HG02840 (cell line): ENCODE measurements around the gene TACC3.

Experiments used
- ATAC-seq: cut with Tn5 transposase; IDR thresholded peaks from one replicate; pipeline ENCODE4 v1.9.1; 2021; ENCODE audit warnings: mild to moderate bottlenecking, moderate library complexity, moderate number of reproducible peaks; ENCODE audit not compliant: unreplicated experiment, low FRiP score

Gene TACC3

GRCh38 chr4:1721666-1722550, 587 bp downstream of the TACC3 start:
- no peak for ATAC-seq

- ATAC-seq = no peak
These were observed 1.3 kb downstream of the TACC3 start for GRCh38 chr4:1722551-1723118.

- no peak for ATAC-seq
These were observed 1.9 kb downstream of the TACC3 start for GRCh38 chr4:1723131-1723801.

- no peak for ATAC-seq
These were observed 4.2 kb downstream of the TACC3 start for GRCh38 chr4:1725521-1725920.

- ATAC-seq = no peak
These were observed 5.0 kb downstream of the TACC3 start for GRCh38 chr4:1726146-1726934.

GRCh38 chr4:1727117-1728031, 6.1 kb downstream of the TACC3 start:
- no peak for ATAC-seq

GRCh38 chr4:1728061-1728980, 7.0 kb downstream of the TACC3 start:
- ATAC-seq = no peak

- ATAC-seq = no peak
These were observed 9.3 kb downstream of the TACC3 start for GRCh38 chr4:1730532-1731135.

GRCh38 chr4:1731180-1731579, 9.9 kb downstream of the TACC3 start:
- no peak for ATAC-seq

GRCh38 chr4:1732911-1733310, 11.6 kb downstream of the TACC3 start:
- no peak for ATAC-seq

- ATAC-seq = no peak
These were observed 13.9 kb downstream of the TACC3 start for GRCh38 chr4:1735215-1735614.

GRCh38 chr4:1736812-1737211, 15.5 kb downstream of the TACC3 start:
- ATAC-seq = no peak

- ATAC-seq = no peak
These were observed 16.3 kb downstream of the TACC3 start for GRCh38 chr4:1737666-1738065.

- no peak for ATAC-seq
These were observed 17.1 kb downstream of the TACC3 start for GRCh38 chr4:1738410-1738809.

- ATAC-seq = no peak
These were observed 18.0 kb downstream of the TACC3 start for GRCh38 chr4:1739358-1739757.

GRCh38 chr4:1740021-1740545, 18.8 kb downstream of the TACC3 start:
- no peak for ATAC-seq

GRCh38 chr4:1741208-1741607, 19.9 kb downstream of the TACC3 start:
- no peak for ATAC-seq

GRCh38 chr4:1743551-1743950, 22.2 kb downstream of the TACC3 start:
- no peak for ATAC-seq
